ENCODE results near the gene ARPC1B.
"Not testable (repeated sequence)": the region's sequence is repeated elsewhere in the genome, so short reads cannot be mapped to it uniquely, and the experiment has no call there.

Gene ARPC1B

GRCh38 chr7:99374111-99375064 is at the start of gene ARPC1B:
Gene ARPC1B (plus strand): TSS chr7:99374730. CDS start chr7:99385715, 10,985 bp downstream.
- DNase-seq (ENCODE audit: low read depth), result no peak
- peak within 1 kb of the TSS; percentile 62 for H3K4me3 ChIP-seq (ENCODE audit: low read length)
- no peak for TF ChIP-seq CTCF (conservative IDR thresholded peaks at IDR 0.05; ENCODE audit: low read depth, low read length)

DNA sequence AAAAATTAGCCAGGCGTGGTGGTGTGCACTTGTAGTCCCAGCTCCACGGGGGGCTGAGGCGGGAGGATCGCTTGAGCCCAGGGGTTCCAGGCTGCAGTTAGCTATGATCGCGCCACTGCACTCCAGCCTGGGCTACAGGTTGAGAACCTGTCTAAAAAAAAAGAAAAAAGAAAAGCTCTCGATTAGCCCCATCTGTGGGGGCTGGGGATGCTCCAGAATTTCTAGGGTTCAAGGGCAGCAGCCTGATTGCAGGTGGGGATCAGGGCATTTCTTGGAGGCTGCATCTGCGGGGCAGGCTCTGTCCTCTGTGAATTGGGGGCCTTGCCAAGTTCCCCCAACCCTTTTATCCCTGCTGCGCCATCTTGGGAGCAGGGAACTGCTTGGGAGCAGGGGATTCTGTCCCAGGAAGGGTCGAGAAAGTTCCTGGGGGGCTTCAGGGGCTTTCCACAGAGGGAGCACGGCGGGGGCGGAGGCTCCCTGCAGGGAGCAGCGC is 49.5 kb upstream of the ARPC1B start:
- no peak for DNase-seq (ENCODE audit: low read depth)
- TF ChIP-seq CTCF (conservative IDR thresholded peaks at IDR 0.05; ENCODE audit: low read depth, low read length), result no peak
- peak overlapping the region; percentile 99 for H3K4me3 ChIP-seq (ENCODE audit: low read length)

GRCh38 chr7:99325592-99326407 is 48.7 kb upstream of the ARPC1B start, which contains the start of gene ARPC1A:
Gene ARPC1A (plus strand): TSS chr7:99325898. CDS start chr7:99333354, 7,456 bp downstream.
- H3K4me3 ChIP-seq (ENCODE audit: low read length), result peak within 1 kb of the TSS; percentile 99
- peak; percentile 29 for TF ChIP-seq CTCF (conservative IDR thresholded peaks at IDR 0.05; ENCODE audit: low read depth, low read length)
- DNase-seq (ENCODE audit: low read depth), result peak; percentile 75

DNA sequence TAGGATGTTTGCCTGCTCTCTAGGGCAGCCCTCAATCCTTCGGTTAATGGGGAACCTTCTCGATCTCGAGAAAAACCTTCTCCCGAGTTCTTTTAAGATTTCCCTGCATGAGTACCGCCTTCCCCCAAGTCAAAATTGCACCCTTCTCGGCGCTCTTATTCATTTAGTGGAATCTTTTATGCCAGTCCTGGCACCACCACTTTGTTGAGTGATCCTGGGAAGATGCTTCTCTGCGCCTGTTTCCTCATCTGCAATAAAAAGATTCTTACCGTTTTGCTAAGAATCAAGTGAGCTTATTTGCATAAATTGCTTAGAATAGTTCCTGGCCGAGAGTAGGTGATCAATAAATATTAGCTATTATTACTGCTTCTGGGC is 48.1 kb upstream of the ARPC1B start:
- no peak for DNase-seq (ENCODE audit: low read depth)
- peak overlapping the region; percentile 99 for H3K4me3 ChIP-seq (ENCODE audit: low read length)

DNA sequence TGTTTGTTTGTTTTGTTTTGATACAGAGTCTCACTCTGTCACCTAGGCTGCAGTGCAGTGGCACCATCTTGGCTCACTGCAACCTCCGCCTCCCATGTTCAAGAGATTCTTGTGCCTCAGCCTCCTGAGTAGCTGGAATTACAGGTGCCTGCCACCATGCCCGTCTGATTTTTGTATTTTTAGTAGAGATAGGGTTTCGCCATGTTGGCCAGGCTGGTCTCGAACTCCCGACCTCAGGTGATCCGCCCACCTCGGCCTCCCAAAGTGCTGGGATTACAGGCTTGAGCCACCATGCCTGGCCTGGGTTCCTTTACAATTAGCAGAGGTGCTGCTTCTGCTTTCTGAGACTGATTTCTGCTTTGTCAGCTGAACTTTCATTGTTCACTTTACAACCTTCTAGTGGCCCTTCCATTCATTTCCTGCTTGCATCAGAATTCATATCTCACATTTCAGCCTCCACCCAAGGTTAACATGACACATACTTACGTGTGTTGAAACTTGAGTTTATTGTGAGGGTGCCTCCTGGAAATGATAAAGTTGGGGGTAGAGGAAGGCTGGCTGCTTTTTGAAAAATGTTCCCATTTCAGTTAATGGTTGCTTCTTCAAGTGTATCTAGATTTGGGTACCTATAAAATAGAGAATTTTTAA is 44.1 kb upstream of the ARPC1B start:
- not testable (repeated sequence) for H3K4me3 ChIP-seq (ENCODE audit: low read length)

More for the DNA sequence above, 48.1 kb upstream of the ARPC1B start:
- no peak for TF ChIP-seq CTCF (conservative IDR thresholded peaks at IDR 0.05; ENCODE audit: low read depth, low read length)

DNA sequence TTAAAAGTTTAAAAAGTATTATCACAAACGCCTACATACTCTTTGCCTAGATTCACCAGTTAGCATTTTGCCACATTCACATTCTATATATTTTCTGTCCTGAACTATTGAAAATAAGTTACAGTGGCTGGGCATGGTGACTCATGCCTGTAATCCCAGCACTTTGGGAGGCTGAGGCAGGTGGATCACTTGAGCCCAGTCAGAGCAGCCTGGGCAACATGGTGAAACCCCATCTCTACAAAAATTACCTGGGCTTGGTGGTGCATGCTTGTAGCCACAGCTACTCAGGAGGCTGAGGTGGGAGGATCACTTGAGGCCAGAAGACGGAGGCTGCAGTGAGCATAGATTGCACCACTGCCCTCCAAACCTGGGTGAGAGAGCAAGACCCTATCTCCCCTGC is 43.5 kb upstream of the ARPC1B start:
- no peak for DNase-seq (ENCODE audit: low read depth)
- H3K4me3 ChIP-seq (ENCODE audit: low read length), result no peak overlapping the region
- no peak for TF ChIP-seq CTCF (conservative IDR thresholded peaks at IDR 0.05; ENCODE audit: low read depth, low read length)

More for the DNA sequence above, 44.1 kb upstream of the ARPC1B start:
- not testable (repeated sequence) for DNase-seq (ENCODE audit: low read depth)

DNA sequence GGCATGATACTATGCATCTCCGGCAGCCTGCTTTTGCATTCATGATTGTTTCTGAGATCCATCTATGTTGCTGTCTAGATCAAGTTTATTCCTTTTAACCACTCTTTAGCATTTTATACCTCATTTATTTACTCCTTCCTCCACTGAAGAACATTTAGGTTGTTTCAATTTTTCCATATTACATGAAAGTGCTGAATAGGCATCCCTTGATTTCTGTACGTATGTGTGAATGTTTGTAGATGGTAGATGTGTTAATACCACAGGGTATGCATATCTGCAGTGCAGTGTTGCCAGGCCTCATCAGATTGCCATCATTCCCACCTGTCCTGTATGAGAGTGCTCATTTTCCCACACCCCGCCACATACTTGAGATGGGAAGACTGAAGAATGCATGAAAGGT is 34.9 kb upstream of the ARPC1B start:
- no peak overlapping the region for H3K4me3 ChIP-seq (ENCODE audit: low read length)
- TF ChIP-seq CTCF (conservative IDR thresholded peaks at IDR 0.05; ENCODE audit: low read depth, low read length), result no peak
- DNase-seq (ENCODE audit: low read depth), result no peak

All from retinal pigment epithelial cell (primary cell).